HG03558 (cell line): Measurements from ENCODE around the gene YPEL5.
"Not testable (repeated sequence)": the region's sequence is repeated elsewhere in the genome, so short reads cannot be mapped to it uniquely, and the experiment has no call there.

ENCODE experiments used
- ATAC-seq: cut with Tn5 transposase; IDR thresholded peaks from one replicate; pipeline ENCODE4 v1.9.1; 2021; ENCODE audit warnings: moderate number of reproducible peaks; ENCODE audit not compliant: unreplicated experiment; ENCODE audit errors: extremely low read depth

YPEL5 gene

DNA sequence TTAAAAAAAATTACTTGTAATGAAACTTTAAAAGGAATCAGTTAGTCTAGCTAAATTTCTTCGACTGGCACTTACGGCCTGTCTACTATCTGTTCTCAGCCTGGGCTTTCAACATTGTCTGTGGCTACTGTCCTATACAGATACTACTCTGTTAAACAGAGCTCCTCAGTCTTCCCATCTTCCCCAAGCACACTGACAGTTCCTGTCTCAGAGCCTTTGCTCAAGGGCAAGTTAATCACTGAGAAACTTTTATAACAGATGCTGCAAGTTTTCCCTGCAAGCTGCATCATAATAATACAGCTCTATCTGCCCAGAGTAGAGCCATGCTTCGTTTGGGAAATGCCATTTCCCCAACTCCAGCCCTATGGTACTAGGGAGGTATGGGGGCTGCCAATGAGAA, 11.3 kb upstream of the YPEL5 start:
- no peak for ATAC-seq

DNA sequence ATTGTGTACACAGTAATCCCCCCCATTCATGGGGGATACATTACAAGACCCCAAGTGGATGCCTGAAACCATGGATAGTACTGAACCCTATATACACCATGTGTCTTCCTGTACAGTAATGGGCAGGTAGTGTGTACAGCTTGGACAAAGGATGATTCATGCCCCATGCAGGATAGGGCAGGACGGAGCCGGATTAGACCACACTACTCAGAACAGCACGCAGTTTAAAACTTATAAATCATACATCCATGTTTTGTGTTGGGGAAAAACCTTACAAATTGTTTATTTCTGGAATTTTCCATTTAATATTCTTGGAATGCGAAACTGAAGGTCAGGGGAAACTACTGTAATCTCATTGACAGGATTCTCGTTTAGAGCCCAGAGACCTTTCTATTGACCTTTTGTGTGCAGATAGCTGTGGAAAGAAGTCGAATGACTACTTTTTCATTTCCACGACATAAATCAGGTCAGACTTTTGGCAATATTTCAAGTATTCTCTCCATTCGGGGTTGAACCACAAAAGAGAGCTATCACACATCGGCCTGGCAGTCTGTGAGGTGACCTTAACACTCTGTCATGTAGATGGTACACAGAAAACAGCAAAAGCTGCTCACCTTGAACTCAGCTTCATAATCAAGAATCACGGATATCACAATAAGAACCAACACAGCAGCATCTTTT, 9.9 kb upstream of the YPEL5 start:
- ATAC-seq = no peak

DNA sequence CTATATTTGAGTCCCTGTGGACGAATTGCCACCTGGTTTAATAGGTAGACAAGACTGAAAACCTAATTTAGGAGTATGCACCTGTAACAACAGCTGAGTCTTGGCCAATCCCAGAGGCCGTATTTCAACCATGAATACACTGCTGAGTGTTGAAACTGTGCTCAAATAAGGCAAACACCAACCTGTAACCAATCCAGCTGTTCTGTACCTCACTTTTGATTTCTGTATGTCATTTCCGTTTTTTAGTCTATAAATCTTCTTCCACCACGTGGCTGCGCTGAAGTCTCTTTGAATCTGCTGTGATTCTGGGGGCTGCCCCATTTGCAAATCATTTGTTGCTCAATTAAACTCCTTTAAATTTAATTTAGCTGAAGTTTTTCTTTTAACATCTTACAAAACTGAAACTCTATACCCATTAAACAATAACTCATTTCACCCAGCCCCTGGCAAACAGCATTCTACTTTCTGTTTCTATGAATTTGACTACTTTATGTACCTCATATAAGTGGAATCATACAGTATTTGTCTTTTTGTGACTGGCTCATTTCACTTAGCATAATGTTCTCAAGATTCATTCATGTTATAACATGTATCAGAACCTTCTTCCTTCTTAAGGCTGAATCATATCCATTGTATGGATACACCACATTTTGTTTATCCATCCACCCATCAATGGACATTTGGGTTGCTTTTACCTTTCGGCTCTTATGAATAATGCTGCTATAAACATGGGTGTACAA, 7.5 kb upstream of the YPEL5 start:
- ATAC-seq = no peak

DNA sequence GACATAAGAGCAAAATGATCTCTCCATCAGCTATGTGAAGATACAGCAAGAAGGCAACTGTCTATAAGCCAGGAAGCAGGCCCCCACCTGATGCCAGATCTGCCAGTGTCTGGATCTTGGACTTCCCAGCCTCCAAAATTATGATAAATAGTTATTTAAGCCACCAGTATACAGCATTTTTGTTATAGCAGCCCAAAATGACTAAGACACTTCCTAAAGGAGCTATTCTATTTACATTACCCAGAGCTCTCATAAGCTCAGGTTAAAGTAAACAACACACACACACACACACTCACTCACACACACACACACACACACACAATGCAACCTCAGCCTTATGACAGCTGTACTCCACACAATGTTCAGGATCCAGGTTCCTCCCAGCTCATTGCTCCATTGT, 5.7 kb upstream of the YPEL5 start:
- no peak for ATAC-seq

DNA sequence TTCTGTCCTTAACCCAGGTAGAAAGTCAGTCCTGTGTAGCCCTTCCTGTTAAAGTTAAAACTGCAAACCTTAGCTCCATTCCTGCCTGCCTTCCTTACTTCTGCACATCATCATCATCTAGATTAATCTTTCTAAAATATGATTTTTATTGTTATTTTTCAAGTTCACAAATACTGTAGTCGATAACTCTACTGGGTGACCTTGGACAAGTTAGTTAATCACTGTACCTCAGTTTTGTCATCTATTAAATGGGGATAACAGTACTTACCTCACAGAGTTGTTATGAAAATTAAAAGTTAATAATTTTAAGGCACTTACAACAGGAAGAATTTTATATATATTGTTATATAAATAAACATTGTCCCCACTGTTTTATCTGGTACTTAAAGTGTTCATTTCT, 2.5 kb upstream of the YPEL5 start:
- ATAC-seq = no peak

DNA sequence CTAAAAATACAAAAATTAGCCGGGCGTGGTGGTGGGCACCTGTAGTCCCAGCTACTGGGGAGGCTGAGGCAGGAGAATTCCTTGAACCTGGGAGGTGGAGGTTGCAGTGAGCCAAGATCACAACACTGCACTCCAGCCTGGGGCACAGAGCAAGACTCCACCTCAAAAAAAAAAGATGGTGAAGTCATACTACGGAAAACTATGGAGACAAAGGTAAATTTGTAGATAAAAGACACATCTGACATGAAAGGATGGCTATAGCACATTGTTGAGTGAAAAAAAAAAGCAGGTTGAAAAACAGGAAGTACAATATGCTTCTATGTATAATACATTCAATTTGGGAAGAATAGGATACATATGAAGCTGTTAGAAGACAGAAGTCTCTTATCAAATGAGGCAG, 1.9 kb upstream of the YPEL5 start:
- ATAC-seq = not testable (repeated sequence)

DNA sequence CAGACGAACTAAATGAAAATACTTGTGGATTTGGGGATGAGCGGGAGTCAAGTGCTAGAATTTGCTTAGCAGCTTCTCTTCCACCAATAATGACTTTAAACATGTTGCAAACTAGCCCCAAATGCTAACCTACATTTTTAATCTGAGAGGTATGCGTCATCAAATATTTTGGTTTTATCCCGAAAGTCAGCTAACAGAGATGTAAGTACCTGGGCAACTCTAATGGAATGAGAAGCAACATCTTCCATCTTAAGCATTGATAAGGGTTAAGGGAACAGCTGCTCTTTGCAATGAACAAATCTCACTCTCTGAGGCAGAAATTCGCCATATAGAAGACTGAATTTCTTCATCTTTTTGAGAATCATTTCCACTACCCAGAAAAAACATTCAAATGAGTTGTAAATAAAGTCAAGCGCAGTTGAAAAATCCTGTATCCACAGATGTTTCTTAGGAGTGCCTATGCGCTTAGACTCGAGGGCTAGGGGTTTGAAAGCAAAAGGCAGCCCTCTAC, 926 bp upstream of the YPEL5 start:
- no peak for ATAC-seq

DNA sequence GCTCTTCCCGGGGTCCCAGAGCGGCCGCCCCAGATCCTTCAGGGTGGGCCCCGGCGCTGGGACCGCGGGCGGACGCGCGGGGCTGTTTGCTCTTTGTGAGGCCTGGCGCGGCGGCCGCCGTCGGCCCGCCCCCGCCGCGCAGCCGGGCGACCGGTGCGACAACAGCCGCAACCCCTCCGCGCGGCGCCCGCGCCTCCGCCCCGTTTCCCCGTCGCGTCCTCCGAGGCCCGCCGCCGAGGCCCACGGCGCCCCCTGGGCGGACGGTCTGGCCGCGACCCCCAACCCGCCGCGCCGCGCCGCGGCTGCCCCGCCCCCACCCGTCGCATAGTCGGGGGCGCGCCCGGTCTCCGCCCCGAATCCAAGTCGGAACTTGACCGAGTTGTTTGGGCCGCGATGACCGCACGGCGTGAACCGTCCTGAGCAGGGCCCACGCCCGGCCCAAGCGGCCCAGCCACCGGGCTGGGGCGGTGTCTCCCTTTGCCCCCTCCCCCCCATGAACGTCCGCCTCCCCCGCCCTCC, 448 bp downstream of the YPEL5 start:
- ATAC-seq = no peak

DNA sequence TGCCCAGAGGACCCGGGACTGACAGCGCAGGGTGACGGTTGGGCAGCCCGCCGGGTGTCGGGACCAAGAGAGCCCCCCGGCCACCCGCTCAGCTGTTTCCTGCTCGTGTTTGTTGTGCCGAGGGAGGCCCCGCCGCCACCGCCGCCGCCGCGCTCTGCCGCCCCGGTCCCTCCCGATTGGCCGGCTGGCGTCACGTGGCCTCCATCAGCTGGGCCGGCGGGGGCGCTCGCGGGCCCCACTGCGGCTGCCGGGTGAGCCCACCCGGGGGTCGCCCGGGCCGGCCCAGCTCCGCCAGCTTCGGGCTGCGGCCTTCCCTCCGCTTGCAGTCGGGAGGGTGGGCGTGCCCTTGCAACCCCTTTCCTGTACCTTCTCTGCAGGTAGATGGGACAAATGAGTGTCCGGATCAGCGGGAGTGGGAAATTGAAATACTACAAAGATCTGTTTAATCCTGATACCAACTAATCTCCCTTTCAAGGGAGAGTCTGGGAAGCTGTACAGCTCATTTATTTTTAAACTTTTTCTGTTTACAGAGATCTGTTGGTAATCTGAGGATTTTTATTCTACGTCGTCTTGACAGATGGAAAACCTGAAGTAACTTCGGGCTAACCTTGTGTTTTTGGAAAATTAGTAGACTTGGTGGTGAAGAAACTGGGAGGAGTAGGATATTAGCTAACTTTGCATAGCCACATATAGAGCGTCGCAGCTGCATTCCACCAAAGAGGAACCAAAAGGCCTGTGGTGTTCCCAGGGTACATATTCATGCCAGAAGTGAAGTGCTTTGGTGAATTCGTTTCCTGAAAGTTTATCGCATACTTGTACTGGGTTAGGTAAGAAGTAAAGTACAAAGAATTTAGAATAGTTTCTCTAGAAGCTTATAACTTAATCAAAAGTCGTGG, 1.2 kb downstream of the YPEL5 start:
- ATAC-seq = no peak

DNA sequence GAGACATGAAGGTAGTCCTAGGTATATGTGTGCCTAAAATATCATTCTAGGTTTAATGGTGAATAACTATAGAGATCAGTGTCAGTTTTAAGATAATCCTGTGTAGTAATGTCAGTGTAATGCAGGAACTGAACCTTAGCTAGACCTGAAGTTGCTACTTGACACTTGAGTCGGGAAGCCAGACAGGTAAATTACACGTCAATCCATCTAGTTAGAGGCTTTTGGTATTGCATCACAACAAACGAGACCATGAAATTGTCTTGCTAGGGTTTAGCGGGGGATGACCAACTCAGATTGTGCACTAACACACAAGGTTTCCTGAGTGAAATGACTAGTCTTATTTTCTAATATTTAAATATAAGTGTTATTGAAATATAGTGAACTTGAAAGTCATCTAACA, 2.0 kb downstream of the YPEL5 start:
- no peak for ATAC-seq

DNA sequence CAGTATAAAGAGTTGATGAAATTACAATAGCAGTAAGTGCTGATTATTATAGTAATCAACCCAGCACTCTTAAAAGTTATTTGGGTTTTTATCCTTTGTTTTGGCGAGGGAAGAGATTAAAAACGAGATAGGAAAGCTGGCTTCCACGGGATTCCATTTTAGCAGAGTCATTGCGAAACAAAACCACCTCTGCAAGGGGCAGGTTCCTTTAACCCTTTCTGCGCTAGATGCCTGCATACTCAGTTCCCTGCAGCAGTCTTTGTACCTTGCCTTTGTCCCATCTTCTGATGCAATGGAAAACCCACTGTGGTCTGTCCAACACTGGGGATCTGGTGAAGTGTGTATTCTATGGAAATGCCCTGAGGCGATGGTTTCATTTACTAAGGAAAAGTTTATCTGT, 2.7 kb downstream of the YPEL5 start:
- no peak for ATAC-seq

DNA sequence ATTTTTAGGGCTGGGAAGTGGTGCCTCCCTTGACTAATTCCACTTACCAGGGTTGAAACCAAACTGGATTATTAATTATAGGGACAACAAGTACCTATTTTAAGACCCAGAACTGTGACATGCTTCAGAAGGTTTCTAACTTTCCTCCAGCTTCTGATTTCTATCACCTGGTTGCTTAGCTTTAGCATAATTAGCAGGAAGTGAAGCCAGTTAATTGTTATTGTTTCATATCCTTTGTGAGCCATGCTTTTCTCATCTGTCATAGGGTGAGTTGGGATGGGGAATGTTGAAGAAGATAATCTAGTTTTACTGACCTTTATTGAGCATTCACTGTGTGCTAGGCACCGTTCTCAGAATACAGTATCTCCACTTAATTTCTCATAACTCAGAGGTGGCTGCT, 3.2 kb downstream of the YPEL5 start:
- no peak for ATAC-seq

DNA sequence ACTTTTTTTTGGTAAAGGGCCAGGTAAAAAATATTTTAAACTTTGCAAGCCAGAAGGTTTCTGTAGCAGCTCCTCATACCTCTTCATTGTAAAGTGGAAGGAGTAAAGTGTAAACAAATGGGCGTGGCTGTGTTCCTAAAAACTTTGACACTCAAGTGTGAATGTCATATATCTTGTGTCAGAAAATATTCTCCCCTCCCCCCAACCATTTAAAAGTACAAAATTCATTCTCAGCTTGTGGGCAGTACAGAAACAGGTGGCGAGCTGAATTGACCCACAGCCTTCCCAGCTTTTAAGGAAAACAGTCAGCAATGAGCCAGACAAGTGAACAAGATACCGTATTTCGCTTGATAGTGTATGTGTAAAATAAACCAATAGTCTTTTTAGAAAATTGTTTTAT, 4.0 kb downstream of the YPEL5 start:
- no peak for ATAC-seq

DNA sequence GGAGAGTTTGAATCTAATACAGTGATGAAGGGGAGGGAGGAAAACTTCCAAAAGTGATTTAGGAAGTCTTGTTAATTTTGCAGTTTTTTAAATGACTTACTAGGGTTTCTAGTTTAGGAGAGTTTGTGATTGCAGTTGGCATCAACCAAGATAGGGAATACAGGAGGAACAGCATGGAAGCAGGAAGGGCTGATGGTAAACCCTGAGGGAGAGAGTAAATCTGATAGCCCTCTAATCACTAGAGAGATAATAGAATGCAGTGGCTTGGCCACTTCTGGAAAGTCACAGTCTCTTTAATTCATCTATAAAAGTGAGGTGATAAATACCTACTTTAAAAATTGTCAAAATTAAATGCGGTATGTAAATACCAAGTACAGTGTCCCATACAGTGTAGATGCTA, 5.6 kb downstream of the YPEL5 start:
- ATAC-seq = no peak

DNA sequence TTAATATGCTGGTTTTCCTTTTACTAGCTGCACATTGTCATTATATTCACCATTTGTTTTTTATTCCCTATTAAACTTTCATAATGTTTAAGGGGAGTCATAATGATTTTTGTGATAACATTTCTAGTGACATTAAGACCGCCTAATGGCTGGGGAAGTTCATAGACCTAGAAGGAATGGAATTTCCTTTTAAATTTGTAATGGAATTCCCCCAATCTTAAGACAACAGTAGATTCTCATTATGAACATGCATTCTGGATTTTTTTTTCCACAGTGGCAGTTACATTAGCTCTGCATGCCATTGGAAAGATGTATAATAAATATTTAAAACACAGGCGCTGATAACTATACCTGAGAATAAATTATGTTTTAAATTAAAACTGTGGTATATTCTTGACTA, 8.4 kb downstream of the YPEL5 start:
- ATAC-seq = no peak

DNA sequence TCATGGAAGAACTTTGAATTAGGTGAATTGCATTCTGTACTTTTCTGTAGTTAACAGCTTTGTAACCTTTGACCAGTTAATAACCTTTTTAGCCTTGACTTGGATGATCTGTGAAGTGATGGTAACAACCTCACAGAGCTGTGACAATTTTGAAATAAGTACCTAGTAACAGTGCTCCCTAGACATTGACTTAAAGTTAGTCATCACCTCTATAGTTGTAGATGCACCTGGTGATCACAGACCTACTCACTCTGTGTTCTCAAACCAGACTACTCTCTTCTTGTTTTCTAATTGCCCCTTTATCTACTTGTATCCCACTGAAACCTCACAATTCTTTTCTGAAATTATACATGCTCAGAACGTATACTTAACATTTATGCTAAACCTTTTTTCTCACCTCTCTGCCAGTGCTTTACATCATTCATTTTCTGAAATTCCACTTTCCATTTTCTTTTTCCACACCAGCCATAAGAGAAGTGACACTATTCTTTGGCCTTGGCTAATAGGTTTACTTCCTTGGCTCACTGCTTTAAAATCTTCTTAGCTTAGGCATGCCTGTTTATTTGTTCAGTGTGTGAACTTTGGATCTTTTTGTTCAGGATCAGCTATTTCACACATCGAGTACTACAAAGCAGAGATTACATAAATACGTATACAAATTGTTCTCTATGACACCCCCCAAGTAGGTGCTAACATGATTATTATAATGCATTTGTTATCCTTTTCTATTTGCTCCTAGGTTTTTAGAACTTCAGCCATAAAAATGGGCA, 9.3 kb downstream of the YPEL5 start:
- ATAC-seq = no peak

DNA sequence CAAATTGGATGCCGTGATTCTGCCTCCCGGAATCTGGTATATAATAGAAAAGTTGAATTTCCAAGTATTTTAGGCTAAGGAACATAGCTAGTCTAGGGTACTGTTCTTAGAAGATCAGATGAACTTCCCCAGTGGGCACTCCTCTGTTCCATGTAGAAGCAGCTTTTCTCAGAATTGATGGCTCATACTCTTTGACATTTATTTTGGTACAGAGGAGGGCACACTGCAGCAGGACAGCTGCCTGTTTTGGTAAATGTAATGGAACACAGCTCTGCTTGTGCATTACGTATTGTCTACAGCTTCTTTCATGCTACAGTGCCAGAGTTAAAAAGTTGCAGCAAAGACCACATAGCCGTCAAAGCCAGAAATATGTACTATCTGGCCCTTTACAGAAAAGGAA, 10.8 kb downstream of the YPEL5 start:
- no peak for ATAC-seq

DNA sequence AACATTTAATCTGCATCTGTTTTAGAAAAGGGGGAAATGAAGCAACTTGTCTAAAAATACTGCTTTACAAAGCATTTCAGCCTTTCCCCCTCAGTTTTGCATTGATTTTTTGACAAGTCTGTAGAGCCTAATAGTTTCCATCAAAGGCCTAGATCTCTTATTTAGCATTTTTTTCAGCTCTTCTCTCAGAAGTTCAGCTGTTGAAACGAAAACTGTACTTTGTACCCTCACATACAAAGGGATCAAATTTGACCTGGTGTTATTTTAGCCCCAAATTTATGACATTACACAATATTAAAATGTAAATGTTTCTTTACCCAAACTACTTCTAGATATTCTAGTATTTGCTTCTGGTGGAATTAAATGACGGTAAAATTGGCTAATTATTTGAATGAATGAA, 13.0 kb downstream of the YPEL5 start:
- ATAC-seq = no peak

DNA sequence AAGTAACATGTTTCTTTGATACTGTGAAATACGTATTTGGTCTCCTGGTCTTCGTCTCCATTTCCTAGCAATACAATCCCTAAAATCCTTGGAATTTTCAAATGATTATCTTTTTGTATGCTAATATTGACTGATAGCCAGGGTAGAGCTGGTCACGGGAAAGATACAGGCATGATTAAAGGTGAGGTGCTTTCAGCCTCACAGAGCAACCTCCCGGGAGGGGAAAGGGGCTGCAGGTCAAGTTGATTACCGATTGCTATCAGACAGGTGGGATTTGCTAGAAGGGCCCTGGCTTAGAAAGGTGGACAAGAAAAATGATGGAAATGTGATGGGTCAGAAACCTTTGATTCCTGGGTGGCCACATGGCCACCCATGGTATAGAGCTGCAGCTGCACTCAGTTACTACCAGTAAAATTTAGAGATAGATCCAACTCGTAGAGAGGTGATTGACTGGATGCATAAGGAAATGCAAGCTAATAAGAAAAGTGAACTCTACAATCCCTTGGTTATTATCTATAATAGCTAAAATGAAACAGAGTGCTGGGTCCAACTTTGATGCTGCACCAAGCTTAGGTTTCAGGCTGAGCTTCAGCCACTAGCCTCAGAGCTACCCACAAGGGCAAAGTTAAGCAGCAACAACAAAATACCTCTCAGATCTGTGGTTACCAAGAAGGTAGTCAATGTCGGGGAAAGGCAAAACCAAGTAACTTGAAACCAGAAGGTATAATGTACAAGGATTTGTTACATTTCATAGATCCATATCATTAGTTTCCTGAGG, 15.3 kb downstream of the YPEL5 start:
- no peak for ATAC-seq
